HepG2 (cell line): ENCODE data around the gene BTG1.
A peak's percentile ranks its signal among the peaks of the same experiment; 100 is the strongest.

ENCODE experiments used
- CTCF ChIP-seq: sonication (generic); formaldehyde crosslinking; IDR thresholded peaks from 2 replicates; pipeline ENCODE4 v1.5.0; 2020; ENCODE audit warnings: mild to moderate bottlenecking, missing genetic modification reagents, moderate library complexity
- EP300 ChIP-seq, 3 experiments: sonication (generic) in 1 of 3; formaldehyde crosslinking in 1 of 3; IDR thresholded peaks; 2 replicates each; pipeline versions ENCODE4 v1.5.1 to v1.6.1; 2011 to 2020; ENCODE audit warnings: low read depth in 2 of 3, low read length in 2 of 3, borderline replicate concordance in 1 of 3, improper control_type of control experiment in 1 of 3, mild to moderate bottlenecking in 1 of 3, missing genetic modification reagents in 1 of 3, moderate library complexity in 1 of 3
- GABPB1 ChIP-seq: IDR thresholded peaks from 2 replicates; pipeline ENCODE4 v1.6.1; 2016; ENCODE audit warnings: mild to moderate bottlenecking, missing genetic modification reagents, moderate library complexity, missing compliant biosample characterization
- GTF2F1 ChIP-seq: fragments of 150-350 bp; IDR thresholded peaks from 2 replicates; pipeline ENCODE4 v1.6.1; 2014; ENCODE audit warnings: low read length
- KLF15 ChIP-seq: sonication (generic); formaldehyde crosslinking; IDR thresholded peaks from 2 replicates; pipeline ENCODE4 v1.8.1; 2023; ENCODE audit warnings: borderline replicate concordance, mild to moderate bottlenecking, inconsistent platforms, missing genetic modification reagents, mixed read lengths
- MAZ ChIP-seq, 2 experiments: sonication (generic) in 1 of 2; formaldehyde crosslinking in 1 of 2; IDR thresholded peaks; 2 replicates each; pipeline versions ENCODE4 v1.5.0 to v1.6.1; 2012 to 2020; ENCODE audit warnings: low read depth in 2 of 2, mild to moderate bottlenecking in 2 of 2, borderline replicate concordance in 1 of 2, improper control_type of control experiment in 1 of 2, low read length in 1 of 2, missing genetic modification reagents in 1 of 2, moderate library complexity in 1 of 2
- POLR2A ChIP-seq, 2 experiments: IDR thresholded peaks; 2 replicates each; pipeline ENCODE4 v1.6.1; 2011; ENCODE audit warnings: low read depth in 2 of 2, low read length in 2 of 2, mild to moderate bottlenecking in 1 of 2, moderate library complexity in 1 of 2; ENCODE audit not compliant: insufficient read depth in 1 of 2
- ZNF230 ChIP-seq: sonication (generic); formaldehyde crosslinking; IDR thresholded peaks from 2 replicates; pipeline ENCODE4 v1.4.0; 2020; ENCODE audit warnings: mild to moderate bottlenecking, missing genetic modification reagents

DNA sequence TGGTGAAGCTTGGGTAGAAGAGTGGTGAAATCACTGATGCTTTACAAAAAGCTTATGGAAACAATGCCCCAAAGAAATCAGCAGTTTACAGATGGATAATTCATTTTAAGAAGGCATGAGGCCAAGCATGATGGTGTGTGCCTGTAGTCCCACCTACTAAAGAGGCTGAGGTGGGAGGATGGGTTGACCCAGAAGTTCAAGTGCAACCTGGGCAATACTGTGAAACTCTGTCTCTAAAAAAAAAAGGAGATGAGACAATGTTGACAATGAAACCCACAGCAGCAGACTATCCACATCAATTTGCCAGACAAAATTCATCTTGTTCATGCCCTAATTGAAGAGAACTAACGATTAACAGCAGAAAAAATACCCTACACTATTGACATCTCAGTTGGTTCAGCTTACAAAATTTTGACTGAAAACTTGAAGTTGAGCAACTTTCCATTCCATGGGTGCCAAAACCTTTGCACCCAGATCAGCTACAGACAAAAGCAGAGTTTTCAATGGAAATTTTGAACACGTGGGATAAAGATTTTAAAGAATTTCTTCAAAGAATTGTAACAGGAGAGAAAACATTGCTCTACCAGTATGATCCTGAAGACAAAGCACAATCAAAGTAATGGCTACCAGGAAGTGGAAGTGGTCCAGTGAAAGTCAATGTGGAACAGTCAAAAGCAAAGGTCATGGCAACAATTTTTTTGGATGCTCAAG, 26.7 kb downstream of the BTG1 start:
- no peak for TF ChIP-seq GTF2F1
- TF ChIP-seq KLF15 (CRISPR knock-in tag) = no peak
- no peak for TF ChIP-seq CTCF (CRISPR knock-in tag)
- no peak for TF ChIP-seq POLR2A (IDR thresholded peaks at IDR 0.05; ENCODE audit: insufficient read depth in 1 of 2, low read depth in 2 of 2, low read length in 2 of 2)
- no peak for TF ChIP-seq ZNF230
- no peak for TF ChIP-seq MAZ (IDR thresholded peaks at IDR 0.05; ENCODE audit: borderline replicate concordance, low read depth, low read length)
- TF ChIP-seq MAZ (CRISPR knock-in tag; IDR thresholded peaks at IDR 0.05; ENCODE audit: low read depth) = no peak
- TF ChIP-seq GABPB1 (CRISPR knock-in tag) = no peak
- TF ChIP-seq EP300 (IDR thresholded peaks at IDR 0.05; ENCODE audit: low read depth in 2 of 2, low read length in 2 of 2) = peak in 1 of 2 experiments; percentile 33; a peak in 1 of 4 replicates
- no peak for TF ChIP-seq EP300 (CRISPR knock-in tag; IDR thresholded peaks at IDR 0.05; ENCODE audit: borderline replicate concordance)
